GM18520 (cell line): ENCODE data around the gene CUL3.
"Not testable (repeated sequence)": the region's sequence is repeated elsewhere in the genome, so short reads cannot be mapped to it uniquely, and the experiment has no call there.

Experiments
- ATAC-seq: cut with Tn5 transposase; IDR thresholded peaks from one replicate; pipeline ENCODE4 v1.9.1; 2021; ENCODE audit not compliant: unreplicated experiment

CUL3 gene

DNA sequence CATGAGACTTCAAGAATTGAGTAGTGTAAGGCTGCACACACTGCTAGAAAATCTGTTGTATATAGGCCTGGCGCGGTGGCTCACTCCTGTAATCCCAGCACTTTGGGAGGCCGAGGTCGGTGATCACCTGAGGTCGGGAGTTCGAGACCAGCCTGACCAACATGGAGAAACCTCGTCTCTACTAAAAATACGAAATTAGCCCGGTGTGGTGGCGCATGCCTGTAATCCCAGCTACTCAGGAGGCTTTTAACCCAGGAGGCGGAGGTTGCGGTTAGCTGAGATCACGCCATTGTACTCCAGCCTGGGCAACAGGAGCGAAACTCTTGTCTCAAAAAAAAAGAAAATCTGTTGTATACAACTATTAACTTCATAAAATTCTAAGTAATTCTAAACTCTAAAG lies 2.1 kb downstream of the CUL3 start:
- not testable (repeated sequence) for ATAC-seq

DNA sequence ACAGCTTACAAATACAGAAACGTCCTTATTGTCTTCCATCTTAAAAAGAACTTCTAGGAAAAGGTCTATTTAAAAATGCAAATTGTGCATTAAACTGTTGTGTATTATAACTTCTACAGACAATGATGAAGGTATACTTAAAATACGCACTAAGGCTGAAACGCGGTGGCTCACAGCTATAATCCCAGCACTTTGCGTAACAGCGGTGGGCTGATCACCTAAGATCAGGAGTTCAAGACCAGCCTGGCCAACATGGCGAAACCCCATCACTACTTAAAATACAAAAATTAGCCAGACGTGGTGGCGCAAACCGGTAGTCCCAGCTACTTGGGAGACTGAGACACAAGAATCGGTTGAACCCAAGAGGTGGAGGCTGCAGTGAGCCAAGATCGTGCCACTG lies 4.9 kb downstream of the CUL3 start:
- ATAC-seq = no peak

DNA sequence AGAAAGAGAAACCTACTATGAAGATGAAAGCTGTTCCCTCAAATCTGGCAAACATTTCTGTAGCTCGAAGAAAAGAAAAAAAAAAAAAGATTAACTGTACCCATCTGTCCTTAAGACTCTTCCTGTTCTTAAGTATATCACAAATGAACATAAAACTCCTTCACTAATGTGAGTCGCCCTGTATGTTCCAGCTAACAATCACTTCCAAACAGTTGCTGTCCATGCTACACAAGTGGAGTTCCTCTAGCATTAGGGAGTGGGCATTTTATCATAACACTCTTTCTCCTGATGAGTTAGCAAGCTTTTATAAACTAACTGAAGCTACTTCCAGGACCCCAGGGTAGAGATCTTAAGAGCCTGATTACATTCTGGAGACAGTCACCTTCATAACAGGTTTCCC lies 5.8 kb downstream of the CUL3 start:
- no peak for ATAC-seq

DNA sequence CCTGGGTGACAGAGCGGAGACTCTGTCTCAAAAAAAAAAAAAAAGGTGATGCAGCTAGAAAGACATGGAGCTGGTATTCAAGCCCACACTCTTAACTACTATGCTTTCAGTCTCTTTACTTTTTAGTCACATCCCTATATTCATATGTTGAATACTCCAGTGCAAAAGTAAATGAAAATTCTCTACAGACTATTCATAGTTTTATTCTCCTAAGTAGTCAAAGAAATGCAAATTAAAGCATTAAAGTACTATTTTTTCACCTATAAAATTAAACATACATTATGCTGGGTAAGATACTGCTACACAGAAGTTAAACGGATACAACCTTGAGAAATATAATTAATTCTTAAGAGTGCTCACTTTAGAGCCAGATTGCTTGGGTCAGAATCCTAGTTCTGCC lies 7.6 kb downstream of the CUL3 start:
- no peak for ATAC-seq

DNA sequence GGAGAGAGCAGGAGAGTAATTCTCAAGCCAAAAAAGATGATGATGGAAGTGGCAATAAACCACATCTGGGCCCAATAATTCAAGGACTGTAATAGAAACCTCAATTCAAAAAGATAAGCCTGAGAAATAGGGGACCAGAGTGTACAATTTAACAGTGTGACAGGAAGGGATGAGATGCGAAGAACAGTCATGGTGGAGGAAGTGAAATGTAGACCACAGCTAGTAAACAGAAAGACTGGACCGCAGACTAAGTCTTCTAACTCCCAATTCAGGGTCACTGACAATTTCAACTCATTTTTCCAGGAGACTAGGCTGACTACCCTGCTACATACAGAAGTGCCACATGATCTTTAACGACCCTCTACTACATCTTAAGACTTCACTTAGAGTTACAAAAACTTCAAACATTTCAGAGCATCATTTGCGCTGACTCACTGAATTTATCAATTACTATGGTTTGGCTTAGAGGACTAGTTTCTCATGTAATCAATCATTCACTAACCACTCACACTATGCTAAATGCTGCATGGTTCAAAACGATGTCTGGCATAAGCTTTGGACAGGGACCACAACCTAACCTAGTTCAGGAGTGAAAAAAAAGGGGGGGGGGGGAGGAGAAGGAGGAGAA lies 9.0 kb downstream of the CUL3 start:
- peak; percentile 43 for ATAC-seq

DNA sequence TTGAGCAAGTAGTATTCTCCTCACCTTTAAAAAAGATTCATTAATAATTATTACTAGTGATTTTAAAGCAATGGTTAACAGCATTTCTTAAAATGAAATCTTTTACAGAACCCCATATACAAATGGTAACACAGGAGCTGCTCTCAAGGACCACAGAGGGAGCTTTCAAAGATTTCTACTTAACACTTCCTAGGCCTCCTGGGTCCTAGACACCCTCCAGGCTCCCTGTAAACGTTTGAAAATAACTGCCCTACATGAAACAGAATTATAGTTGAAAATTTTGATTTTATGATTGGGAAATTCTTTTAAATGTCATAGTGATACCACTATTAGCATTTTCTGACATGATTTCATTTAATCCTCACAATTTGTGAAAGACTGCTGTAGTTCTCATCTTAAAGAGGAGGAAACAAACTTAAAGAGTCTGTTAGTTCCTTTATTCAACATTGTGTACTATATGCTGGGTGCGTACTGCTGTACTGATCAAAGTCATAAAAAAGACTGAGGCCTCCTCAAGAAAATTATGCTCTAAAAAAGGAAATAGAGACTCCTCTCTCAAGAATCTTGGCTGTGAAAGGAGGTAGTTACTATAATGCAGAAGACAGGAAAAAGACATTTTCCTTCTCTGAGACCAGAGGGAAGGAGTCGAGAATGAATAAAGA lies 10.6 kb downstream of the CUL3 start:
- no peak for ATAC-seq

DNA sequence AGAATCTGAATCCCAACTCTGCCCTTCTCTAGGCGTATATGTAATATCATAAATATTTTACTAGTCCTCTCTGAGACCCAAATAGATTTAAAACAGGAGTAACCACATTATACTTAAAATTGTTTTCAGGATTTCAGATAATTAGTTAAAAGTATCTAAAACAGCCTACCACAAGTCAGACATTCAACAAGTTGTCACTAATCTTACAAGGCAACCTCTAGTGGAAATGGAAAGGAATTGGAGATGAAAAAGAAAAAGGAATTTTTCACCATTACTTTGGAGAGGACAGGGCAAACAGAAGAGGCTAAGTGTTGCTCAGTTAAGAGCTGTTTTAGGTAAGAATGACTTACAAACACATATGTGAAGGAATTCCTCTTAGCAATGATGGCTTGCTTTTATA lies 11.4 kb downstream of the CUL3 start:
- no peak for ATAC-seq

DNA sequence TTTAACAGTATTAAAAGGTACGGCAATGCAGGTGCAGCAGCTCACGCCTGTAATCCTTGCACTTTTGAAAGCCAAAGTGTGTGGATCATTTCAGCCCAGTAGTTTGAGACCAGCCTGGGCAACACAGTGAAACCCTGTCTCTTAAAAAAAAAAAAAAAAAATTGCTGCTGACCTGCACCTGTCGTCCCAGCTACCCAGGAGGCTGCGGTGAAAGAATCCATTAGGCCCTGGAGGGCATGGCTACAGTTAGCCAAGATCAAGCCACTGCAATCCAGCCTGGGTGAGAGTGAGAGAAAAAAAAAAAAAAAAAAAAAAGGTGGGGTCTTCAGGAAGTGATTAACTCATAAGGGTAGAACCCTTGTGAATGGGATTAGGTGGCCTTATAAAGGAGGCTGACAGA lies 12.8 kb downstream of the CUL3 start:
- no peak for ATAC-seq

DNA sequence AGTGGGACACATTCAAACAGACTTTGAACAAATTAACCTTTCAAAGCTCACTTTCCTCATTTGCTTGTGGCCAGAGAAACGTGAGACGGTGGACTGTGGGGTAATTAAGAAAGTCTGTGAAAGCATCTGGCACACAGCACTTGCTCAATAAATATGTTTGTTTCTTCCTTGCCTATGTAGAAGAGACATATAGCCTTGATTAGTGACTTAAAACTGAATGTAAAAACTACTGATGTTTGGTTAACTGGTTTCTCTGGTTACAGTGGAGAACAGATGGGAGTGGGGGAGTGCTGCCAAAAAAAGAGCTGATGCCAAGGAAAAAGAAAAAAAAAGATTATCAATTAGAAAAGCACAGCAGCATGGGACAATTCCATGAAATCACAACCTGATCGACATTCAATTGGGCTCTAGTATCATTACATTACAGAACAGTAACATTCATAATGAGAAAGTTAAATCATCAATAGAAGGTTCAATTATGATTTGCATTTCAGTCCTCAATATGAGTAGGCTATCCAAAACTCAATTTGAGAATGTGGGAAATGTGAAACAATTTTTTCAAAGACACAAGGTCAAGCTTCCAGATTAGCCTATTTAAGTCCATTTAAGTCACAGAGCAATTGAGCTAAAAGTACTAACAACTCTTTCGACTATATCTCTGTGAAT lies 14.7 kb downstream of the CUL3 start:
- ATAC-seq = peak; percentile 48

DNA sequence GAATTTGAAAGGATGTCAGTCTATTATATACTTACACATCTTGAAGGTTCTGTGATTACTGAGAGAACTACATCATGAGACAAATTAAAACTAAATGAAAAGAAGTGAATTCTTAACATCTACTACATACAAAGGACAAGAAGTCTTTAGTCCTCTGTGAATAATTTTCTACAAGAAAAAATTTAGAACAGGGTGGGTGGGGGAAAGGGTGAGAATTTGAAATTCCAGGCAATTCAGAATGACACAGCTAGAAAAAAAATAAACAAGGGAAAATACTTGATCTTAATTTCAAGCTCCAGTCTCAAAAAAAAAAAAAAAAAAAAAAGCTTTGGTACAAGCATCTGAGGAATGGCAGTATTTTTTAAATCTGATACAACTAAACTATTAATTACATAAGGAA lies 15.5 kb downstream of the CUL3 start:
- ATAC-seq = no peak

DNA sequence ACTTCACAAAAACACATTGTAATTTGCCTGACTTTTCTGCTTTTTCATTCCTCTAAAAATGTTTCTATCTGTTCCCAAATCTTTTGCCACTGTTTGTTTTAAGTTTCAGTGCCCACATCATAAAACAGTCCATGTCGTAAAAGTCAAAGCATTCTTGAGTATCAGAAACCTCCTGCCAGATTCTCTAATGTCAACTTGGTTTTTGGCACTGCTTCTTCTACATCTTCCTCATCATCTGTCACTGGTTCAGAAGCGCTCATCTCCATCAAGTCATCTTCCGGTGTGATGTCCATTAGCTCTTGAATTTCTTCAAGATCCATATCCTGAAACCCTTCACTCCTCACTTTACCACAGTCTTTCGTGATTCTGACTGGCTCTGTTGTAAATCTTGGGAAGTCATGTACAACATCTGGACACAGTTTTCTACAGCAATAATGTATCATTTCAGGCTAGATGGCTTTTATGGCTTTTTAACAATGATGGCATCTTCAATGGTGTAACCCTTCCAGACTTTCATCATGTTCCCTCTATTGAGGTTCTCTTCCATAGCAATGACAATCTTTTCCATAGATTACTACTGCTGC lies 19.6 kb downstream of the CUL3 start:
- ATAC-seq = no peak

DNA sequence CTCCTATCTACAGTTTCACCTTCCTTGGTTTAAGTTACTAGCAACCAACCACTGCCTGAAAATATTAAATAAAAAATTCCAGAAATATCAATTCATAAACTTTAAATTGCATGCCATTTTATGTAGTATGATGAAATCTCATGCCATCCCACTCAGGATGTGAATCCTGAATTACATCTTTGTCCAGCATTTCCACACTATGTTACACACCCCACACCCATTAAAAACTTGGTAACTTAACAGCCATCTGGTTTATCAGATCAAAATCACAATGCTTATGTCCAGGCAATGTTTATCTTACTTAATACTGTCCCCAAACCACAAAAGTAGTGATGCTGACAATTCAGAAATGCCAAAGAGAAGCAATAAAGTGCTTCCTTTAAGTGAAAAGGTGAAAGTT lies 21.6 kb downstream of the CUL3 start:
- ATAC-seq = no peak

DNA sequence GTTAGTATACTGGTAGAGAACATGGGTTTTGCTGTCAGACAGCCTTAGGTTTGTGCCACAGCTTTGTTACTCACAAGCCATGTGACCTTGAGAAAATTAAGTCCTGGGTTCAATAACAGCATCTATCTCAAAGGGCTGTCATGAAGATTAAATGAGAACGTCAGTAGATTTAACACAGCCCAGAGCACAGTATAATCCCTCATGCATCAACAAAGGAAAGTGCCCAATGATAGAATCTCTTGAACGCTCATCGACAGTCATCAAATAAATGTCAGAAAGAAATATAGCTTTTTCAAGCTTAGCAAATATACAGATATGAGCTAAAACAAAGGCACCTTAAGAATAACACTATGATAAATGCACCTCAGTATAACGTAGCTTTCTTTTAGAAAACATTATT lies 22.3 kb downstream of the CUL3 start:
- no peak for ATAC-seq

DNA sequence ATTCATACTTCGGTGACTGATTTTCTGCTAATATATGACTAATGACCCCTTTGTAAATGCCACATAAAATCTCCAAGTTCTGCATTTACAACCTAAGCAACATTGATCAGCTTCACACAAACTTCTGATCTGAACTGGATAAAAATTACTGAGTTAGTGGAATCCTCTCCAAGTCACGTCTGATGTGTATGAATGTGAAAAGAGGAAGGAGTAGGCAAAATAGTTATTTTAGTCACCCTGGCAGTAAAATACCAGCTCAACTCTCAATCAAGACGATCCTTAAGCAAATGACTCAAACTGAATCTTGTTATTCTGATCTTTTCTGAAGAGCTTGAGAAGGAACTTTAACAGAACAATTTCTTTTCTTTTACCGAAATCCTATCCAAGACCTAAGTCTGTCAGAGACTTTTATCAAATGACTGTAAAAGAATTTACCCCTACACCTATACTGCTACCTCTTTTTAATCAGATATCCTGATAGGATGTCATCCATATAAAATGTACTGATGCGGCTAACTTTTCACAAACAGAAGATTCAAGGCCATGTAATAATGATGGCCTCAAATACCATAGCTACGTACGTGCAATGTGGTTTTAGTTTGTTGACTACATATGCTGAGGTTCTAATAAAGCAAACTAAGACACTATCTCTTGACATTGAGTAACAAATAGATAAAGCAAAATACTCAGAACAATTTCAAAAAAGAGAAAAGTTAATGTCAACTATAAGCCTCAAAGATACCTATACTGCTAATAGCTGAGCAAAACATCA lies 23.7 kb downstream of the CUL3 start:
- peak; percentile 65 for ATAC-seq

DNA sequence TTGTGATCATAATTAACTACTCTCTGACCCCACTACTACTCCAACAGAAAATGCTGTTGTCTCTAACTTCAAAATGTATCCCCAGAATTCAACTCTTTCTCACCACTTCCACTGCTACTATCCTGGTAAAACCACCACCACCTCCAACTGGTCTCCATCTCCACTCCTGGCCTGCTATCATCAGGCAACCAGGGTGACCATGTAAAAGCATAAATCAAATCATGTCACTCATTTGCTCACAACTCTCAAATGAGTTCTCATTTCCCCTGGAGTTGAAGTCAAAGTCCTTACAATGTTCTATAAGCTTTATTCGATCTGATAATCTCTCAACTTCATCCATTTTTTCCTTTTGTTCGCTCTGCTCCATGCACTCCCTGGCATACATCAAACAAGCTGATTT lies 24.6 kb downstream of the CUL3 start:
- ATAC-seq = no peak

DNA sequence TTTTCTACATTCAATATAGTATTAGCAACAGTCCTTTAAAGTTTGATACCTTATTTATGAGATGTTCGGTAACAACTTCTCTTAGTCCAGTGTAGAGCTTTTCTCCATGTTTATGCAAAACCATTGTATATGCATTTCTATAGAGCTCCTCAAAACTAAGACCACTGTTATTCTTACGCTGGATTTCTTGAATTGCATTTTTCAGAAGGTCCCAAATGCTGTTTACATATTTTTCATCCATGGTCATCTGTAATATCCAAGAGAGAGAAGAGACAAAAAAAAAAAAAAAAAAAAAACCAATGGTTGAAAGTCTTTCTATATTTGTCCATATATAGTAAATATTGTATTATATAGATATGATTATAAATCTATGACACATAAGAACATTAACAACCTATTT lies 27.6 kb downstream of the CUL3 start:
- ATAC-seq = no peak

DNA sequence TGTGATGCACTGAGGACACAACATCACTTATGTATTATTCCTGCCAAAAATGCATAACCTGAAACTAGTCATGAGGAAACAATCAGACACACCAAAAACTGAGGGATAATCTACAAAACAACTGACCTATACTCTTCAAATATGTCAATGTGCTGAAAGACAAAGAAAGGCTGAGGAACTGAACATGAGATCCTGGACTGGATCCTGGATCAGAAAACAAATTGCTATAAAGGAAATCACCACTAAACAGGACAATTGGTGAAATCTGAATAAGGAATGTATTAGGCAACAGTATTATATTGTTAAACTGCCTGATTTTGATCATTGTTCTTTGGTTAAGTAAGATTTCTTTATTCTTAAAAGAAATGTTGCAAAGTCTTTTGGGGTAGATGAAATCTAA lies 28.8 kb downstream of the CUL3 start:
- no peak for ATAC-seq

DNA sequence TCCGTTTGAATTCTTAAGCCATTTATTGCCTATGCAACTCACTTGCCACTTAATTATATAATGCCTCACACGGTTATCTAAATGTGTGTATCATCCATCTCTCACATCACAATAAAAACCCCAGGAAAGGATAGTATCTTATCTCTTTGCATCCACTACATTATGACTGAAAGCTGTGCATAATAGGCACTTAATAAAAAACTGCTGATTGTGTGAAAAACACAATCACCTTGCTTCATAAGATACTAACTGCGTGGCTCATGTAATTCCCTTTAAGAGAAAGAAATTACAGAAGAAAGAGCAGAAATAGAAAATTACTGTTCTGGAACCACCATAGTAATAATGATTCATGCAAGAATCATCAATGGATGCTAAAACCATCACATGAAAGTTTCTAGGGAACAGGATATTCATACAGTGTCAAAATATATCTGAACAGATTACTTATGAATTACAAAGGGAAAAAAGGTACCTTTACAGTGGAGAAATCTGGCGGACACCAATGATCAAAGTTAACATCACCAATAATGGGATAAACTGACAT lies 29.3 kb downstream of the CUL3 start:
- ATAC-seq = no peak

DNA sequence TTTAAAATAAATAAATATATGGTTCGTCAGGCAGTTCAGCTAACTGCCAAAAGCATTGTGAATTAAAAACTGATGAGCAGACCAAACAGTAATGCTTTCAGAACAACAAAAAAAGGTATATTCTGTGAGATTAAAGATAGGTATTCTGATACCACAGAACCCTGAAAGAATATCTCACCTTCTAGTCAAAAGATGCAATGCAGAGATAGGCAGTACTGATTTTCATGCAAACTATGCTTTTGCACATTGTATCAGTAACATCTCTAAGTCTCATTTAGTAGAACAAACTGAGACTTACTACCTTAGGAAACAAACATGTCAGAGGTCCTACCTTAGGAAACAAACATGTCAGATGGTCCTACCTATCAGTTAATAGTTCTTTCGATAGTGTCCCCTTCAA lies 32.4 kb downstream of the CUL3 start:
- no peak for ATAC-seq

DNA sequence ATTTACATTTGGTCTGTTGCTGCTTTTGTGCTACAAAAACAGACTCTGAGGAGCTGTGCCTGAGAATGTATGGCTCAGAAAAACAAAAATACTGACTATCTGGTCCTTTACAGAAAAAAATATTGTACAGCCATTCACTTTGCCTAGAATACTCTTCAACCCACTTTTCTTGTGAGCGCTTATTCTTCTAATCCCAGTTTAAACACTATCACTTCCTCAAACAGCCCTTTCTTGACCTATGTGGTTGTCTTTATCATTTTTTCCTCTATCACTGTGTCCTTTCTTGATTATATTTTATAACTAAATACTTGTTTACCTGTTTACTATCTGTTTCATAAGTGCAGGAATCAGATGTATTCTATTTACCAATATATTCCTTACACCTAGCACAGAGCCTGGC lies 33.5 kb downstream of the CUL3 start:
- ATAC-seq = no peak

DNA sequence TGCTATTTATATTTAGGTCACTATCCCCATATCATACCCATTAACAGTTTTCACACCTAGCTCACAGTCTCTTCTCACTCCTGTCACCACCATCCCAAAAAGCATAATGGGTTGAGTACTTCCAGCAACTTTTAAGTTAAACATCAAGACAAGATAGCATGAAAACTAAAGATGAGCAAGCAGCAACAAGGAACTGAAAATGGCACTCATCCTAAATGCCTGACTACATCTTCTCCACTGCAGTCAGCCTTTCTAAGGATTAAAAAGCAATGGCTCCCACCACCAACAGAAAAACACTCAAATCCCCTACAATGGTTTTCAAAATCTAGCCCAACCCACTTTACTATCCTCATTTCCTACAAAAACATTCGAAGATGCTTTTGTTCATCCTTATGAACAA lies 38.2 kb downstream of the CUL3 start:
- no peak for ATAC-seq
